Activated CD4-positive, alpha-beta T cell treated with anti-CD3 and anti-CD28 coated beads, Interleukin-2, amount 50 U/mL, for 16 hours (primary cell): ENCODE measurements around the gene HIVEP3.

Source experiments
- DNase-seq: peaks from one replicate; pipeline ENCODE4 v3.0.0-alpha.2; 2020

HIVEP3 gene

GRCh38 chr1:41891199-41891896, 27.4 kb downstream of the HIVEP3 start:
- DNase-seq: peak; percentile 82

GRCh38 chr1:41890825-41891198, 27.9 kb downstream of the HIVEP3 start:
- DNase-seq: no peak

GRCh38 chr1:41889506-41890414, 29.0 kb downstream of the HIVEP3 start:
- no peak for DNase-seq

- DNase-seq: no peak
Observed at GRCh38 chr1:41888756-41889155, 30.0 kb downstream of the HIVEP3 start.

- no peak for DNase-seq
Observed at GRCh38 chr1:41887365-41887764, 31.4 kb downstream of the HIVEP3 start.

GRCh38 chr1:41884256-41885230, 34.2 kb downstream of the HIVEP3 start:
- DNase-seq: no peak

- no peak for DNase-seq
Observed at GRCh38 chr1:41883507-41883906, 35.2 kb downstream of the HIVEP3 start.

GRCh38 chr1:41882486-41882885, 36.2 kb downstream of the HIVEP3 start:
- no peak for DNase-seq

GRCh38 chr1:41882068-41882477, 36.6 kb downstream of the HIVEP3 start:
- no peak for DNase-seq

- no peak for DNase-seq
Observed at GRCh38 chr1:41880950-41881885, 37.5 kb downstream of the HIVEP3 start.

- DNase-seq: no peak
Observed at GRCh38 chr1:41880261-41880660, 38.5 kb downstream of the HIVEP3 start.

- no peak for DNase-seq
Observed at GRCh38 chr1:41879617-41880016, 39.1 kb downstream of the HIVEP3 start.

GRCh38 chr1:41878911-41879310, 39.8 kb downstream of the HIVEP3 start:
- no peak for DNase-seq

- no peak for DNase-seq
Observed at GRCh38 chr1:41878495-41878894, 40.2 kb downstream of the HIVEP3 start.

- DNase-seq: no peak
Observed at GRCh38 chr1:41876576-41877445, 41.9 kb downstream of the HIVEP3 start.

- DNase-seq: no peak
Observed at GRCh38 chr1:41875487-41875886, 43.2 kb downstream of the HIVEP3 start.

GRCh38 chr1:41874903-41875411, 43.8 kb downstream of the HIVEP3 start:
- DNase-seq: no peak

GRCh38 chr1:41874151-41874719, 44.5 kb downstream of the HIVEP3 start:
- no peak for DNase-seq

- DNase-seq: no peak
Observed at GRCh38 chr1:41872074-41872473, 46.6 kb downstream of the HIVEP3 start.

GRCh38 chr1:41870076-41870562, 48.6 kb downstream of the HIVEP3 start:
- peak; percentile 55 for DNase-seq
